Mucosa of rectum (tissue), 2 donors: ENCODE data around the gene ACP1.

Experiments used
- H3K27ac ChIP-seq, 2 donors: one replicate each; pipeline ENCODE4 v1.7.0; 2013; ENCODE audit warnings: inconsistent platforms in 2 of 2, low read depth in 2 of 2, low read length in 2 of 2
- H3K27me3 ChIP-seq, 2 donors: one replicate each; pipeline ENCODE4 v1.7.0; 2013; ENCODE audit warnings: low read length in 2 of 2; ENCODE audit not compliant: control insufficient read depth in 2 of 2, insufficient read depth in 2 of 2
- H3K36me3 ChIP-seq, 2 donors: one replicate each; pipeline ENCODE4 v1.7.0; 2013; ENCODE audit warnings: low read length in 2 of 2; ENCODE audit not compliant: control insufficient read depth in 2 of 2, insufficient read depth in 2 of 2
- H3K4me1 ChIP-seq, 2 donors: one replicate each; pipeline ENCODE4 v1.7.0; 2013; ENCODE audit warnings: low read length in 2 of 2, mild to moderate bottlenecking in 1 of 2; ENCODE audit not compliant: control insufficient read depth in 2 of 2, insufficient read depth in 2 of 2
- H3K4me3 ChIP-seq, 2 donors: one replicate each; pipeline ENCODE4 v1.7.0; 2013; ENCODE audit warnings: low read length in 2 of 2
- H3K9ac ChIP-seq, 2 donors: one replicate each; pipeline ENCODE4 v1.7.0; 2013; ENCODE audit warnings: low read length in 2 of 2, low read depth in 1 of 2, mild to moderate bottlenecking in 1 of 2
- H3K9me3 ChIP-seq, 2 donors: one replicate each; pipeline ENCODE4 v1.7.0; 2013; ENCODE audit warnings: low read length in 2 of 2; ENCODE audit not compliant: control insufficient read depth in 2 of 2
- donor health status: healthy.
- donor health status: Normal muscosa, but diverticular disease.

The ACP1 gene

DNA sequence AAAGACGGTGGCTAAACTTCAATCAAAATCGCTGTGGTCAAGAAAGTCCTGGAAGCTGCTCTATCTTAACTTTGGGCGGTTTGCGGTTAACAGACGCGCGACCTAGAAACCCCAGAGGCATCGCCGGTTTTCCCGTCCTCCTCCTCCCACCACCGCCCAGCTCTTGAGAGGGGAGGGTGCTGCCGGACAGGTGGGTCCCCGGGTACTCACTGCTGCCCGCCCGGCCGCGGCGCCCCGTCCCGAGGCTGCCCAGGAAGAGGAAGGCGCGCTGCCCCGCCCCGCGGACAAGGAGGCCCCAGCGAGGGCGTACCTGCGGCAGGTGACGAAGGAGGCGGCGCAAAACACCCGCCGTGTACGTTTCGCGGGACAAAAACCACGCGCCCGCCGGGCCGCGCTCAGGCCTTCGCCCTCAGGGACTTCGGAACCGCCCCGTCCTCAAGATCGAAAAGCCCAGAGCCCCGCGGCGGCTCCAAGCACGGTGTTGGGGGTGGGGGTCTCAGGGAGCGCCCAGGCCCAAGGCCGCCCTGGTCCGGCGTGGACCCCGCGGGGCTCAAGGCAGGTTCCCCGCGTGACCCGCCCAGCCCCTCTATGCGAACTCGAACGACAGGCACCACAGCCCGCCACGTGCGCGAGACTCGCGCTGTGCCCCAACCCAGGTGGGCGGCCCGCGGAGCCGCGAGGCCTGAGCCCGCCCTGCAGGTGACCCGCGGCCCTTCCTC lies 814 bp upstream of the ACP1 start, which contains the start of gene SH3YL1:
TSS of gene SH3YL1 (minus strand) at position 259 of the 719 bp plus-strand sequence. CDS start at position 211, 48 bp downstream.
- peak within 1 kb of the TSS; percentile 93 to 95 for H3K27ac ChIP-seq
- peaks cover 7 to 8% of the 10 kb centered on the region in 2 donors for H3K4me1 ChIP-seq
- peaks cover 0 to 2% of the 10 kb centered on the region in 2 donors for H3K36me3 ChIP-seq
- H3K9me3 ChIP-seq = no peaks in the 10 kb centered on the region
- peak within 1 kb of the TSS; percentile 94 to 95 for H3K4me3 ChIP-seq
- H3K27me3 ChIP-seq = no peaks in the 10 kb centered on the region
- H3K9ac ChIP-seq = peak within 1 kb of the TSS; percentile 79 to 91

DNA sequence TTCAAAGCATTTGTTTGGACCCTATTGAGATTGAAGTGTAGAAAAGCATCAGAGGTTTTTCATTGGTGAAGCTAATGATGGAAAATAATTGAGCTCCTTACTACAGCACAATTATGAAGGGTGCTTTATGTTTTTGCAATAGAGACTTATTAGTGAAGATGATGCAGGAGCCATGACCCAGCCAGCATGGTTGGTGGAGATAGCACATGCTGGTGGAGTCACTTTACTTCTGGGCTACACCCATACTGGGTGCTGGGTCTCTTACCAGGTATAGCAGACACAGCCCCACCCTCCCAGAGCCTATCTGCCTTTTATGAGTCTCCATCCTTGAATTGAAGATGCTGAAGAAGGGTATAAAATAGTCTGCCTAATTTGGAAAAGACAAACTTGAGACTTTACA lies 3.6 kb downstream of the ACP1 start:
- H3K36me3 ChIP-seq = peaks cover 8 to 12% of the 10 kb centered on the region in 2 donors
- H3K27ac ChIP-seq = no peak overlapping the region
- peaks cover 9 to 15% of the 10 kb centered on the region in 2 donors for H3K4me1 ChIP-seq
- no peaks in the 10 kb centered on the region for H3K27me3 ChIP-seq
- H3K9me3 ChIP-seq = no peaks in the 10 kb centered on the region
- H3K9ac ChIP-seq = no peak overlapping the region
- H3K4me3 ChIP-seq = no peak overlapping the region

DNA sequence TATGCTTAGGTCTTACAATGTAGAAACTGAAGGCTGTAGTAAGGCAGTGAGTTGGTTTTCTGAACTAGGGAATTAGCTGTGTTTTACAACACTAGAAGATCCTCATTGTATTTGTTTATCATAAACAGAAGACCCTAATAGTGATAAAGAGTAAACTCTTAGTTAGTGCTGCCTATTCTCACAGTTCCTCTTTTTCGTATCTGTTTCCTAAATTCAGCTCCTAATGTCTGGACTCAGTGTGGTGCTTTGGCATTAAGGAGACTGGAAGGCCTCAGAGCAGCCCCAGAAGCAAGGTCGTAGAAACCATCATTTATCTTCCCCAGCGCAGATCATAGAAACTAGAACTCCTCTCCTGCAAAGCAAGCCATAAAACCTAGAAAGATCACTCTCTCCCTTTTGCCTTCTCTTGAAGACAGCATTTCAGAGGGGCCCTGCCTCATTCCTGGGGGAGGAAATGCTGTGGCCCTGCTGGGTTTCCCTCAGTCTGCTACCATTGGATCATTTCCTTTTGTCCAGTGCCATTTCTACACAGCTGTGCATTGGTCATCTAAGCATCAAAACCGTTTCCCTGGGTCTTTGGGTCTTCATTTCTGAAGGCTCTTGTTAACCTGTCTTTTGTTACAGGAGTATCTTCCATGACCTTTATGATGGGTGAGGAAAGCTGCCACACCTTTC lies 4.7 kb downstream of the ACP1 start:
- Histone ChIP-seq H3K36me3 (peaks cover 10 to 17% of the 10 kb centered on the region in 2 donors), H3K4me3 (no peak overlapping the region), H3K27ac (no peak overlapping the region), H3K9ac (no peak overlapping the region), H3K9me3 (no peaks in the 10 kb centered on the region), H3K27me3 (no peaks in the 10 kb centered on the region), H3K4me1 (peaks cover 9 to 15% of the 10 kb centered on the region in 2 donors)

DNA sequence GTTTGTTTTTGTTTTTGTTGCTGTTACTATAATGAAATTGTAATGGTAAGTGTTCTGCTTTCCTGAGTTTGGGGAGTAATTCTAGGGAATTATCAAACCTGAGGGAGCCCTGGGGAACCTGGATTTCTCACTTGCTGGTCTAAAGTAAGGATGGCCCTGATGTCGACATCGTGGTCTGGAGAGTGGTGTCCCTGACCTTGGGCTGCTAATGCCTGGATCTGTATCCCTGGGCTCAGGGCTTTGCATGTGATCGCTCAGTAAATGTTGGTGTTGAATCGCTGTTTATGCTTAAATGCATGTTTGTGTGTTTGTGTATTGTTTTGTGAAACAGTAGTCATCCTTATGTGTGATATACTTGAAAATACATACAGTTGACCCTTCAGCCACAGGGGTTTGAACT lies 6.1 kb downstream of the ACP1 start:
- H3K9ac ChIP-seq = no peak overlapping the region
- peaks cover 2 to 14% of the 10 kb centered on the region in 2 donors for H3K4me1 ChIP-seq
- peaks cover 15 to 19% of the 10 kb centered on the region in 2 donors for H3K36me3 ChIP-seq
- H3K4me3 ChIP-seq = no peak overlapping the region
- no peaks in the 10 kb centered on the region for H3K9me3 ChIP-seq
- no peak overlapping the region for H3K27ac ChIP-seq
- H3K27me3 ChIP-seq = no peaks in the 10 kb centered on the region

DNA sequence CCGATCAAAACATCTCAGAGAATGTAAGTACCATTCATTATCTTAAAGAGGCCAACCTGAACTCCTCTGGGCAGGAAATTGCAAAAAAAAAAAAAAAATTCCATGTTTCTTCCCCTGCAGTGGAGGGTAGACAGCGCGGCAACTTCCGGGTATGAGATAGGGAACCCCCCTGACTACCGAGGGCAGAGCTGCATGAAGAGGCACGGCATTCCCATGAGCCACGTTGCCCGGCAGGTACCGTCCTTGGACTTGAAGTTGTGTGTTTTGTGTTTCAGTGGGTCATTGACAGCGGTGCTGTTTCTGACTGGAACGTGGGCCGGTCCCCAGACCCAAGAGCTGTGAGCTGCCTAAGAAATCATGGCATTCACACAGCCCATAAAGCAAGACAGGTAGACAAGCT lies 7.2 kb downstream of the ACP1 start:
- no peaks in the 10 kb centered on the region for H3K27me3 ChIP-seq
- H3K36me3 ChIP-seq = peaks cover 25 to 28% of the 10 kb centered on the region in 2 donors
- H3K4me3 ChIP-seq = no peak overlapping the region
- no peak overlapping the region for H3K9ac ChIP-seq
- no peak overlapping the region for H3K27ac ChIP-seq
- peaks cover 2 to 10% of the 10 kb centered on the region in 2 donors for H3K4me1 ChIP-seq
- no peaks in the 10 kb centered on the region for H3K9me3 ChIP-seq

DNA sequence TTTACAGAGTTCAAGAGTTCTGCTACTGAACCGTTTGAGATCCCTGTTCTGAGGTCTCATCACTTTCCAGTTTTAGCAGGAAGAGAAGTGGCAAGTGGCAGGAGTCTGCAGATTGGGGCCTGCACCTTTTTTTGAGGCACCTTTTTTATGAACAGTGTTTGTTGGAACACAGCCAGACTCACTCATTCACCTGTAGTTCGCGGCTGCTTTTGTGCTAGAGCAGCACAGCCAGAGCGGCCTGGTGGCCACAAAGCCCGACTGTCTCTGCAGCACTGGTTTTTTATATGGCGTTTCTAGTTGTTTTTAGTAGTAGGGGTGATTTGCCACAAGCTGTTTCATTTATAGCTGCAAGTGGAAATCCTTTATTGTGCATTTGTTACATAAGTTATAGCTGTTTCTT lies 8.6 kb downstream of the ACP1 start:
- Histone ChIP-seq H3K36me3 (peaks cover 35 to 40% of the 10 kb centered on the region in 2 donors), H3K9me3 (no peaks in the 10 kb centered on the region), H3K27ac (no peak overlapping the region), H3K27me3 (no peaks in the 10 kb centered on the region), H3K4me3 (no peak overlapping the region), H3K9ac (no peak overlapping the region), H3K4me1 (peaks cover 2 to 10% of the 10 kb centered on the region in 2 donors)

DNA sequence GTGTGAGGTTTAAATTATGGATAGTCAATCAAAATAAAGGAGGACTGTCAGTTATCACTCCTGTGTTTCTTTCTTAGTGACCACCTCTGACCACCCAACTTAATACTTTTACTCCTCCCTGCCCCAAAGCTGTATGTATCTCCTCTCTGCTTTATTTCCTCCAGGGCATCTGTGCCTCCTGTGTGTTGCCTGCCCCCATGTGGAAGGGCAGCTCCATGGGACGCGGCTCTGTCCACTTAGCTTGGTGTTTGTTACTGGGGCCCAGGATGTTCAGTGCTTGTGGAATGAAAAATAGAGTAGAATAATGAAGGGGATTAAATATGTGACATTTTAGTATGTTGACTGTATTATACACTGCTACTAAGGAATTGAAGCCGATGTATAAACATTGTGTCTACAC lies 9.8 kb downstream of the ACP1 start:
- Histone ChIP-seq H3K27ac (no peak overlapping the region), H3K9ac (no peak overlapping the region), H3K4me3 (no peak overlapping the region), H3K36me3 (peaks cover 39 to 52% of the 10 kb centered on the region in 2 donors), H3K9me3 (no peaks in the 10 kb centered on the region), H3K27me3 (no peaks in the 10 kb centered on the region), H3K4me1 (peaks cover 2 to 9% of the 10 kb centered on the region in 2 donors)

DNA sequence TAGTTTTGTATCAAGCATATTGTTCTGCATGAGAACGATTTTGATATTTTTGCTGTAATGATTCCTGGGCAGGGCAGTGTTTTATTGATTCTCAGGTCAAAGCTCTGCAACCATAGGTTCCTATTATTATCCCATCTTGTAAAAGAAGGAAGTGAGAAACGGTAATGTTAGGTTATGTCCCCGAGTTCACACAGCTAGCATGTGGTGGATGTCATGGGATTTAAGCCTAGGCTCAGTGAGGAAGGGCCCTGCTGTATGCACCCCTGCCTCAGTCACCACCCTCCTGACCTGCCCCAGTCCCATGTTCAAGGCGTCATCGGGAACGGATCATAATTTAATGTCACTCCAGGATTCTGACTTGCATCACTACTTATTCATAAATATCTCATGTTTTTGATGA lies 10.7 kb downstream of the ACP1 start:
- Histone ChIP-seq H3K4me3 (no peak overlapping the region), H3K9me3 (no peaks in the 10 kb centered on the region), H3K27me3 (no peaks in the 10 kb centered on the region), H3K27ac (no peak overlapping the region), H3K36me3 (peaks cover 45 to 60% of the 10 kb centered on the region in 2 donors), H3K4me1 (peaks cover 0 to 2% of the 10 kb centered on the region in 2 donors), H3K9ac (no peak overlapping the region)

DNA sequence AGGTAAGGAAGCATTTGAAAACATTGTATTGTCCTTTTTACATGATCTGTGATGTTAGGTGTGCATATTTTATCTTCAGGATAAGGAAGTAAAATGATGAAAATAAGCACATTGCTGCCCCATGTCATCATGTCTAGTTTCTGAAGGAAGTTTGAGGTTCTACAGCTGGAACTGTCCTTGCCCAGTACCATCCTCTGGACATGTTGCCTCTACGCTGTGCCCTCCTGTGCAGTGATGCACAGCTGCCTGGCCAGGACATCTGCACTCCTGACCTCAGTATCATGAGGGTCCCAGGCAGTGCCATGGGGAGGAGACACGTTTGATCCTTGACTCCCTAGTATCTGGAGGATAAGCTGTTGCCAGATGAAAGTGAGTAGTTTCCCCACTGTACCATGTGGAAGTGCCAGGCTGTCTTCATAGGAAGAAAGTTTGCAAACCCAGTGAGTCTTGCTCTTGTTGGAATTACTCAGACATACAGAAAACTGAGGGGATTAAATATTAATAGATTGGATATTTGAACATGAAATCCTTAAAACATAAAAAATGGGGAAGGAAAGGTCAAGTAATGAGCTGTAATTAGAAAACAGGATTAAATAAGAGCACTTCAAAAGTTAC lies 13.7 kb downstream of the ACP1 start:
- Histone ChIP-seq H3K36me3 (peaks cover 57 to 67% of the 10 kb centered on the region in 2 donors), H3K27ac (no peak overlapping the region)

DNA sequence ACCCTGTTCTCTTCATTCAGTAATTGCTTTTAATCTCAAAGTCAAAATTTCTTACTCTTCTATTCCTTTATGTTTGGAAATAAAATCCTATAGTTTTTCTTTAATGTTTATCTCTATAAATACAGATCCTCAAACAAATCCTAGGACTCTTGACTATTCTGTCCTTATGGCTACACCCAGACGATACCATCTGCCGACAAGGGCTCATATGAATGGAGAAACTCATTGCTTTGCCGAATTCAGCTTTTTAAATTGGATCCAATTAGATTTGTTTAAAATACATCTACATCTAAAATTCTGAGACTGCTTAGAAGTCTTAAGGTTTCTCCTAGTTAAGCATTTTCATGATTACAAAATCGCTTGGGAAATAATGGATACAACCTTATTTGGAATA lies 14.2 kb downstream of the ACP1 start:
- no peaks in the 10 kb centered on the region for H3K27me3 ChIP-seq
- H3K4me1 ChIP-seq = peaks cover 0 to 2% of the 10 kb centered on the region in 2 donors
- no peak overlapping the region for H3K9ac ChIP-seq
- H3K4me3 ChIP-seq = no peak overlapping the region
- H3K36me3 ChIP-seq = peaks cover 57 to 66% of the 10 kb centered on the region in 2 donors
- no peaks in the 10 kb centered on the region for H3K9me3 ChIP-seq
- H3K27ac ChIP-seq = no peak overlapping the region

More for the DNA sequence above, 13.7 kb downstream of the ACP1 start:
- no peak overlapping the region for H3K9ac ChIP-seq
- peaks cover 0 to 2% of the 10 kb centered on the region in 2 donors for H3K4me1 ChIP-seq
- H3K27me3 ChIP-seq = no peaks in the 10 kb centered on the region
- no peaks in the 10 kb centered on the region for H3K9me3 ChIP-seq
- H3K4me3 ChIP-seq = no peak overlapping the region
